HepG2 (cell line): ENCODE measurements around the gene GSTP1. TPM values are rescaled to one million over a fixed set of nuclear protein-coding genes. Genes with fewer than 3 reads are reported as not detected.

ENCODE experiments used
- ATAC-seq: fragments of 200-7000 bp; cut with Tn5 transposase; 3 replicates; pipeline ENCODE4 v1.9.1; 2020; ENCODE audit warnings: mild to moderate bottlenecking, moderate library complexity
- BruUV-seq: library from RNA; stranded (reverse); fragments of 400-500 nt; replicated peaks from 2 replicates; lab custom pipeline; 2021; lab: Mats Ljungman, UMichigan
- CTCF ChIA-PET: fragments of 300-600 bp; formaldehyde crosslinking; extraction: SDS; loops from one replicate; lab custom pipeline; 2021; ENCODE audit warnings: low total read pairs, inconsistent platforms, low intra/inter-chr PET ratio; lab: Yijun Ruan, JAX
- POLR2A ChIA-PET: fragments of 350-600 bp; sonication (Branson Sonifier 250); formaldehyde crosslinking; loops from one replicate; lab custom pipeline; 2020; ENCODE audit warnings: antibody characterized with exemption, inconsistent platforms; lab: Yijun Ruan, JAX
- DNase-seq: peaks from one replicate; pipeline ENCODE4 v3.0.0-alpha.2; 2015; ENCODE audit warnings: low spot score
- FAIRE-seq: peaks from 3 replicates; lab custom pipeline; 2011; peaks lifted over from hg19 to GRCh38; lab: Jason Lieb, UNC
- H2AFZ ChIP-seq: one replicate; pipeline ENCODE4 v1.6.1; 2011; ENCODE audit warnings: low read length, inconsistent platforms
- H3K27ac ChIP-seq: fragments of 300-600 bp; 3 replicates; pipeline ENCODE4 v1.8.0; 2011; ENCODE audit warnings: mixed run types, mild to moderate bottlenecking, mixed read lengths, low read length, inconsistent platforms; ENCODE audit not compliant: insufficient read depth; ENCODE audit errors: extremely low read length
- H3K27me3 ChIP-seq, 2 experiments: fragments of 200-600 bp in 1 of 2; 2 replicates in 1 of 2; 3 replicates in 1 of 2; pipeline versions ENCODE4 v1.6.0 to v1.8.0; 2011; ENCODE audit warnings: low read length in 2 of 2, mild to moderate bottlenecking in 2 of 2, moderate library complexity in 2 of 2, inconsistent platforms in 1 of 2; ENCODE audit not compliant: insufficient read depth in 2 of 2, control insufficient read depth in 1 of 2
- H3K36me3 ChIP-seq, 2 experiments: fragments of 200-600 bp in 1 of 2; replicated peaks in 1 of 2; 2 replicates in 1 of 2; 3 replicates in 1 of 2; pipeline versions ENCODE4 v1.5.1 to v1.8.0; 2011; ENCODE audit warnings: low read length in 2 of 2, inconsistent platforms in 1 of 2; ENCODE audit not compliant: insufficient read depth in 2 of 2, control insufficient read depth in 1 of 2
- H3K4me1 ChIP-seq: 2 replicates; pipeline ENCODE4 v1.5.1; 2012; ENCODE audit warnings: low read length, inconsistent platforms; ENCODE audit not compliant: insufficient read depth
- H3K4me2 ChIP-seq: 2 replicates; pipeline ENCODE4 v1.6.0; 2011; ENCODE audit warnings: low read depth, low read length, inconsistent platforms
- H3K4me3 ChIP-seq, 3 experiments: fragments of 200-600 bp in 1 of 3; sonication (generic), shearing (Covaris generic) in 1 of 3; replicated peaks in 1 of 3; 2 replicates each; pipeline ENCODE4 v1.5.1; 2011 to 2016; ENCODE audit warnings: low read length in 3 of 3, inconsistent platforms in 2 of 3, low read depth in 2 of 3, mild to moderate bottlenecking in 2 of 3, control low read depth in 1 of 3, mixed read lengths in 1 of 3; ENCODE audit not compliant: insufficient read depth in 1 of 3
- H3K79me2 ChIP-seq: one replicate; pipeline ENCODE4 v1.6.1; 2011; ENCODE audit warnings: low read length, inconsistent platforms; ENCODE audit not compliant: insufficient read depth
- H3K9ac ChIP-seq: 2 replicates; pipeline ENCODE4 v1.6.0; 2011; ENCODE audit warnings: mild to moderate bottlenecking, low read depth, low read length, inconsistent platforms; ENCODE audit not compliant: insufficient read depth
- H3K9me3 ChIP-seq: 2 replicates; pipeline ENCODE4 v1.5.1; 2012; ENCODE audit warnings: mild to moderate bottlenecking, low read length
- H4K20me1 ChIP-seq: 2 replicates; pipeline ENCODE4 v1.6.0; 2011; ENCODE audit warnings: inconsistent platforms, mild to moderate bottlenecking, low read length, moderate library complexity; ENCODE audit not compliant: insufficient read depth
- BHLHE40 ChIP-seq: IDR thresholded peaks from 2 replicates; pipeline ENCODE4 v1.6.1; 2011; ENCODE audit warnings: low read length, improper control_type of control experiment
- HMGXB4 ChIP-seq, 2 experiments: sonication (generic) in 1 of 2; formaldehyde crosslinking in 1 of 2; IDR thresholded peaks; 2 replicates each; pipeline versions ENCODE4 v1.4.0 to v1.6.1; 2018 to 2020; ENCODE audit warnings: missing genetic modification reagents in 2 of 2, borderline replicate concordance in 1 of 2, low read depth in 1 of 2, mild to moderate bottlenecking in 1 of 2, missing biosample characterization in 1 of 2
- NFAT5 ChIP-seq: sonication (generic); formaldehyde crosslinking; IDR thresholded peaks from 2 replicates; pipeline ENCODE4 v1.4.0; 2020; ENCODE audit warnings: missing genetic modification reagents
- PCBP2 ChIP-seq: fragments of 200-400 bp; formaldehyde crosslinking; optimal IDR thresholded peaks from 2 replicates; pipeline ENCODE3; 2018; ENCODE audit warnings: low read length, low read depth; ENCODE audit not compliant: poor library complexity, severe bottlenecking
- PHB2 ChIP-seq: fragments of 450-650 bp; IDR thresholded peaks from 2 replicates; pipeline ENCODE4 v1.6.1; 2018; ENCODE audit not compliant: partially characterized antibody
- RAD21 ChIP-seq: fragments of 450-650 bp; formaldehyde crosslinking; IDR thresholded peaks from 2 replicates; pipeline ENCODE4 v1.5.0; 2020; ENCODE audit warnings: mild to moderate bottlenecking
- RFX5 ChIP-seq: IDR thresholded peaks from 2 replicates; pipeline ENCODE4 v1.6.1; 2011; ENCODE audit warnings: low read depth, low read length, improper control_type of control experiment
- SALL1 ChIP-seq: sonication (generic); formaldehyde crosslinking; IDR thresholded peaks from 2 replicates; pipeline ENCODE4 v1.8.0; 2022; ENCODE audit warnings: mild to moderate bottlenecking, missing genetic modification reagents
- SAP130 ChIP-seq: IDR thresholded peaks from 2 replicates; pipeline ENCODE4 v1.6.1; 2016; ENCODE audit warnings: low read depth
- SETDB1 ChIP-seq: sonication (generic); formaldehyde crosslinking; IDR thresholded peaks from 2 replicates; pipeline ENCODE4 v1.5.1; 2020; ENCODE audit warnings: missing genetic modification reagents, mild to moderate bottlenecking, borderline replicate concordance
- SOX6 ChIP-seq, 2 experiments: fragments of 450-650 bp in 1 of 2; sonication (generic) in 1 of 2; formaldehyde crosslinking in 1 of 2; IDR thresholded peaks; 2 replicates each; pipeline versions ENCODE4 v1.4.0 to v1.6.1; 2017 to 2020; ENCODE audit warnings: antibody characterized with exemption in 1 of 2, mild to moderate bottlenecking in 1 of 2, missing genetic modification reagents in 1 of 2
- SP5 ChIP-seq: IDR thresholded peaks from 2 replicates; pipeline ENCODE4 v1.6.1; 2016; ENCODE audit warnings: low read depth, borderline replicate concordance
- STAG1 ChIP-seq: sonication (generic); formaldehyde crosslinking; IDR thresholded peaks from 2 replicates; pipeline ENCODE4 v1.4.0; 2020; ENCODE audit warnings: missing genetic modification reagents
- ZNF235 ChIP-seq: sonication (generic); formaldehyde crosslinking; IDR thresholded peaks from 2 replicates; pipeline ENCODE4 v1.8.1; 2023; ENCODE audit warnings: mild to moderate bottlenecking, missing genetic modification reagents, borderline replicate concordance
- ZNF577 ChIP-seq: sonication (generic); formaldehyde crosslinking; IDR thresholded peaks from 2 replicates; pipeline ENCODE4 v1.4.0; 2020; ENCODE audit warnings: mild to moderate bottlenecking, low read depth, missing genetic modification reagents, borderline replicate concordance
- ZNF768 ChIP-seq: sonication (generic); formaldehyde crosslinking; IDR thresholded peaks from 2 replicates; pipeline ENCODE4 v1.4.0; 2020; ENCODE audit warnings: missing genetic modification reagents
- ZNF772 ChIP-seq: sonication (generic); formaldehyde crosslinking; IDR thresholded peaks from 2 replicates; pipeline ENCODE4 v1.5.0; 2020; ENCODE audit warnings: mild to moderate bottlenecking, missing genetic modification reagents
- WGBS: methylation state at CpG from one replicate; pipeline ENCODE4 v1.1.6; 2017; ENCODE audit warnings: low lambda C conversion rate; 5-methylcytosine and 5-hydroxymethylcytosine counted together
- in situ Hi-C: cut with HindIII; loops from 2 replicates; pipeline ENCODE4 v1.10.0; 2017; ENCODE audit warnings: low pct_unique_long_range_greater_than_20kb; ENCODE audit not compliant: extremely low pct_ligation_motif_present
- intact Hi-C: fragments of 100-400 bp; cut with micrococcal nuclease; formaldehyde crosslinking; loops from one replicate; pipeline ENCODE4 v1.10.0; 2022; ENCODE audit not compliant: unreplicated experiment
- polyA plus RNA-seq, 8 experiments: library from polyadenylated mRNA; depleted of rRNA in 3 of 8; stranded (reverse) in 7 of 8; unstranded in 1 of 8; fragments of >200 nt; fragmentation: Illumina TruSeq in 4 of 8; extraction: Trizol in 4 of 8; gene quantifications; 2 replicates each; pipeline versions ENCODE4 v1.2.1 to v1.2.3, GENCODE V29; 2011 to 2016; ENCODE audit warnings: low read depth in 4 of 8, missing spikeins in 1 of 8, mixed read lengths in 1 of 8; ENCODE audit not compliant: insufficient read depth in 1 of 8
- total RNA-seq, 5 experiments: library from RNA; depleted of rRNA; stranded (reverse); fragments of >200 nt; fragmentation: Illumina TruSeq; extraction: Trizol; gene quantifications; 2 replicates each; pipeline ENCODE4 v1.2.3, GENCODE V29; 2016; ENCODE audit warnings: low read depth in 1 of 5

Gene GSTP1
- total and polyA plus RNA-seq, 2 of the 13 experiments (the other 11 are each of a cell fraction or from before 2014, with no cell fraction given): not detected

DNA sequence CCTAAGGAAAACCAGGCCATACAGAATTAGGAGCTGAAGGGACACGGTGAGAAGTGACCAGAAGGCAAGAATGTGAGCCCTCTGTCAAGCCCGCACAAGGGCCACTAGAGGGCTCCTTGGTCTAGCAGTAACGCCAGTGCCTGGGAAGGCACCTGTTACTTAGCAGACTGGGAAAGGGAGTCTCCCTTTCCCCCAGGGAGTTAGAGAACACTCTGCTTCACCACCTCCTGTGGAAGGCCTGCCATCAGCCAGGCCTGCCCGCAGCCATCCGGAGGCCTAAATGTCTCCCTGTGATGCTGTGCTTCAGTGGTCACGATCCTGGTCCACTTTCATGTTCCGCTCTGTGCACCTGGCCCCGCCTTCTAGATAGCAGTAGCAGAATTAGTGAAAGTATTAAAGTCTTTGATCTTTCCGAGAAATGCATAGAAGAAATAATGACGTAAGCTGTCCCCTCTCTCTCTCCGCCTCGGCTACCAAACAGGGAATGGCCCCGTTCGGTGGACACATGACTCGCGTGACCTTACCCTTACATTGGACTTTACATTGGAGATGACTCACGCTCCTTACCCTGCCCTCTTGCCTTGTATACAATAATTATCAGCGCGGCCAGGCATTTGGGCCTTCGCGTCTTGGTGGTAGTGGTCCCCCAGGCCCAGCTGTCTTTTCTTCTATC is 10.7 kb upstream of the GSTP1 start:
- Histone ChIP-seq H3K36me3 (no peaks in the 10 kb centered on the region), H2AFZ (no peak overlapping the region), H4K20me1 (no peaks in the 10 kb centered on the region), H3K9ac (no peak overlapping the region), H3K79me2 (no peaks in the 10 kb centered on the region), H3K27me3 (peaks cover 0 to 2% of the 10 kb centered on the region in 2 experiments; a peak in 1 of 5 replicates), H3K27ac (no peak overlapping the region), H3K9me3 (no peaks in the 10 kb centered on the region), H3K4me3 (peak overlapping the region in 1 of 3 experiments; percentile 59; a peak in 3 of 6 replicates), H3K4me2 (peak overlapping the region; percentile 64), H3K4me1 (peaks cover 10% of the 10 kb centered on the region)
- ATAC-seq (peak; percentile 77), FAIRE-seq (peak; percentile 90), DNase-seq (peak; percentile 69)
- CTCF ChIA-PET: interaction anchor here (1.3 to 1.7 kb wide), 2 partner anchors 34 to 43 kb away, joined by 3 to 20 read pairs; partner anchors contain the start of gene NDUFV1
- in situ Hi-C loops (no loop called here), intact Hi-C loops (loop anchor here (1.0 kb wide), 1 partner anchor 33 kb away; the partner anchor contains the start of gene NDUFV1)
- TSS peak; percentile 46 for BruUV-seq
- WGBS: 4% methylated on average over 21 of the region's 21 CpGs
- POLR2A ChIA-PET: interaction anchor here (1.2 to 1.6 kb wide), 4 partner anchors 10 to 171 kb away, joined by 3 read pairs; partner anchors contain the start of gene PPP1CA
- TF ChIP-seq HMGXB4 (CRISPR knock-in tag; IDR thresholded peaks at IDR 0.05; ENCODE audit: borderline replicate concordance in 1 of 2, low read depth in 1 of 2) (peak; percentile 54 to 78; a peak in 3 of 4 replicates), ZNF768 (CRISPR knock-in tag) (peak; percentile 84), ZNF235 (CRISPR knock-in tag) (no peak), BHLHE40 (peak; percentile 84), SAP130 (CRISPR knock-in tag) (peak; percentile 39; the same call in 1 of the 2 replicates), RAD21 (CRISPR knock-in tag) (peak; percentile 88), STAG1 (peak; percentile 87), SETDB1 (CRISPR knock-in tag) (no peak), ZNF772 (no peak), PCBP2 (no peak), SP5 (CRISPR knock-in tag) (0 out of 2 replicates have a peak, but pooled peaks have one; percentile 19), SALL1 (CRISPR knock-in tag) (peak; percentile 36; the same call in 1 of the 2 replicates), ZNF577 (CRISPR knock-in tag) (no peak), NFAT5 (no peak), SOX6 (IDR thresholded peaks at IDR 0.05) (no peak), SOX6 (CRISPR knock-in tag; IDR thresholded peaks at IDR 0.05) (peak; percentile 55; the same call in 1 of the 2 replicates), RFX5 (no peak), PHB2 (no peak)
